ACC112 (cell line): ENCODE data around the gene DOK3.

Experiments used
- H2AFZ ChIP-seq: fragments of 200-600 bp; sonication (generic); one replicate; pipeline ENCODE4 v1.6.0; 2017; ENCODE audit warnings: antibody characterized with exemption, low read length; ENCODE audit not compliant: unreplicated experiment
- H3K27ac ChIP-seq: fragments of 200-600 bp; sonication (generic); 2 replicates; pipeline ENCODE4 v1.5.1; 2014; ENCODE audit warnings: low read depth, mild to moderate bottlenecking, antibody characterized with exemption, low read length, moderate library complexity
- H3K27me3 ChIP-seq: fragments of 200-600 bp; sonication (generic); 2 replicates; pipeline ENCODE4 v1.6.1; 2014; ENCODE audit warnings: mild to moderate bottlenecking, antibody characterized with exemption, low read length, moderate library complexity, mixed read lengths; ENCODE audit not compliant: insufficient read depth
- H3K36me3 ChIP-seq: fragments of 200-600 bp; sonication (generic); 2 replicates; pipeline ENCODE4 v1.6.1; 2016; ENCODE audit warnings: mild to moderate bottlenecking, antibody characterized with exemption, low read length, moderate library complexity, mixed read lengths; ENCODE audit not compliant: insufficient read depth
- H3K4me1 ChIP-seq: fragments of 200-600 bp; sonication (generic); one replicate; pipeline ENCODE4 v1.6.1; 2016; ENCODE audit warnings: low read length, mixed read lengths; ENCODE audit not compliant: insufficient read depth, unreplicated experiment, control insufficient read depth
- H3K4me3 ChIP-seq: fragments of 200-600 bp; sonication (generic); 2 replicates; pipeline ENCODE4 v1.5.1; 2014; ENCODE audit warnings: mild to moderate bottlenecking, low read depth, low read length
- H3K79me2 ChIP-seq: fragments of 200-600 bp; sonication (generic); one replicate; pipeline ENCODE4 v1.6.0; 2016; ENCODE audit warnings: low read length; ENCODE audit not compliant: control insufficient read depth, unreplicated experiment, insufficient read depth

Gene DOK3

GRCh38 chr5:177524539-177524900 lies 14.9 kb upstream of the DOK3 start:
- H2AFZ ChIP-seq, result no peak overlapping the region
- no peak overlapping the region for H3K27ac ChIP-seq
- peaks cover 10% of the 10 kb centered on the region; the same call in 1 of the 2 replicates for H3K36me3 ChIP-seq
- no peaks in the 10 kb centered on the region for H3K27me3 ChIP-seq
- H3K79me2 ChIP-seq, result no peaks in the 10 kb centered on the region
- no peak overlapping the region for H3K4me3 ChIP-seq
- no peaks in the 10 kb centered on the region for H3K4me1 ChIP-seq

- peaks cover 10% of the 10 kb centered on the region; the same call in 1 of the 2 replicates for H3K36me3 ChIP-seq
Observed at GRCh38 chr5:177523711-177524538, 14.3 kb upstream of the DOK3 start.

GRCh38 chr5:177520916-177521513 lies 11.4 kb upstream of the DOK3 start:
- H2AFZ ChIP-seq, result no peak overlapping the region
- H3K27me3 ChIP-seq, result no peaks in the 10 kb centered on the region
- H3K79me2 ChIP-seq, result peaks cover 8% of the 10 kb centered on the region
- H3K36me3 ChIP-seq, result peaks cover 10% of the 10 kb centered on the region; the same call in 1 of the 2 replicates
- H3K4me3 ChIP-seq, result no peak overlapping the region
- no peak overlapping the region for H3K27ac ChIP-seq
- no peaks in the 10 kb centered on the region for H3K4me1 ChIP-seq

More at GRCh38 chr5:177523711-177524538, 14.3 kb upstream of the DOK3 start:
- Histone ChIP-seq H3K27me3 (no peaks in the 10 kb centered on the region), H3K4me3 (no peak overlapping the region), H3K4me1 (no peaks in the 10 kb centered on the region), H3K27ac (no peak overlapping the region), H2AFZ (no peak overlapping the region), H3K79me2 (peaks cover 3% of the 10 kb centered on the region)

GRCh38 chr5:177520271-177520670 lies 10.6 kb upstream of the DOK3 start:
- Histone ChIP-seq H3K4me1 (peaks cover 4% of the 10 kb centered on the region), H2AFZ (no peak overlapping the region), H3K79me2 (peaks cover 15% of the 10 kb centered on the region), H3K4me3 (no peak overlapping the region), H3K27ac (no peak overlapping the region), H3K27me3 (no peaks in the 10 kb centered on the region), H3K36me3 (peaks cover 15% of the 10 kb centered on the region; the same call in 1 of the 2 replicates)

GRCh38 chr5:177519463-177520235 lies 10.0 kb upstream of the DOK3 start:
- no peak overlapping the region for H3K27ac ChIP-seq
- no peak overlapping the region for H2AFZ ChIP-seq
- peaks cover 20% of the 10 kb centered on the region for H3K79me2 ChIP-seq
- H3K4me1 ChIP-seq, result peaks cover 6% of the 10 kb centered on the region
- no peak overlapping the region for H3K4me3 ChIP-seq
- peaks cover 17% of the 10 kb centered on the region; the same call in 1 of the 2 replicates for H3K36me3 ChIP-seq
- no peaks in the 10 kb centered on the region for H3K27me3 ChIP-seq

- Histone ChIP-seq H2AFZ (peak within 1 kb of the TSS; percentile 57), H3K27ac (peak within 1 kb of the TSS; percentile 48), H3K79me2 (peaks cover 28% of the 10 kb centered on the region), H3K36me3 (peaks cover 16% of the 10 kb centered on the region; the same call in 1 of the 2 replicates), H3K4me1 (peaks cover 6% of the 10 kb centered on the region), H3K27me3 (no peaks in the 10 kb centered on the region), H3K4me3 (peak within 1 kb of the TSS; percentile 89)
Observed at GRCh38 chr5:177516601-177517568, 7.3 kb upstream of the DOK3 start, which contains the start of gene DDX41. Gene DDX41, minus strand, starts transcription at chr5:177516961. Its CDS starts 16 bp downstream, at chr5:177516945.

- H3K27me3 ChIP-seq, result no peaks in the 10 kb centered on the region
- H3K27ac ChIP-seq, result no peak overlapping the region
- peaks cover 10% of the 10 kb centered on the region; the same call in 1 of the 2 replicates for H3K36me3 ChIP-seq
- H3K4me3 ChIP-seq, result peak overlapping the region; percentile 89
- no peak overlapping the region for H2AFZ ChIP-seq
- peaks cover 28% of the 10 kb centered on the region for H3K79me2 ChIP-seq
- H3K4me1 ChIP-seq, result peaks cover 6% of the 10 kb centered on the region
Observed at GRCh38 chr5:177515580-177515979, 6.0 kb upstream of the DOK3 start.

GRCh38 chr5:177514541-177514940 lies 4.9 kb upstream of the DOK3 start:
- no peak overlapping the region for H2AFZ ChIP-seq
- peaks cover 6% of the 10 kb centered on the region for H3K4me1 ChIP-seq
- peaks cover 7% of the 10 kb centered on the region; the same call in 1 of the 2 replicates for H3K36me3 ChIP-seq
- H3K27me3 ChIP-seq, result no peaks in the 10 kb centered on the region
- no peak overlapping the region; the same call in 1 of the 2 replicates for H3K4me3 ChIP-seq
- no peak overlapping the region for H3K27ac ChIP-seq
- H3K79me2 ChIP-seq, result peaks cover 28% of the 10 kb centered on the region

- H3K4me3 ChIP-seq, result no peak overlapping the region
- H3K79me2 ChIP-seq, result peaks cover 25% of the 10 kb centered on the region
- no peaks in the 10 kb centered on the region for H3K27me3 ChIP-seq
- no peak overlapping the region for H2AFZ ChIP-seq
- H3K27ac ChIP-seq, result no peak overlapping the region
- H3K36me3 ChIP-seq, result peaks cover 7% of the 10 kb centered on the region; the same call in 1 of the 2 replicates
- H3K4me1 ChIP-seq, result peaks cover 6% of the 10 kb centered on the region
Observed at GRCh38 chr5:177513500-177513899, 3.9 kb upstream of the DOK3 start.
